T47D (cell line): ENCODE results near the gene DLX1.

Source experiments
- DNase-seq, 2 experiments: peaks; one replicate each; pipeline versions ENCODE4 v3.0.0 to v3.0.0-alpha.2; 2011 to 2012; ENCODE audit warnings: low read depth in 1 of 2, low spot score in 1 of 2
- JUND ChIP-seq: IDR thresholded peaks from 2 replicates; pipeline ENCODE4 v1.6.1; 2012; ENCODE audit warnings: low read depth
- in situ Hi-C: cut with HindIII; loops from 2 replicates; pipeline ENCODE4 v1.10.0; 2016; ENCODE audit warnings: low sequenced_read_pairs, low pct_unique_long_range_greater_than_20kb

DLX1 gene

GRCh38 chr2:172084645-172085459 is 455 bp upstream of the DLX1 start:
- peak; percentile 91 to 95 for DNase-seq
- TF ChIP-seq JUND, result no peak
- in situ Hi-C loops, result no loop called here

DNA sequence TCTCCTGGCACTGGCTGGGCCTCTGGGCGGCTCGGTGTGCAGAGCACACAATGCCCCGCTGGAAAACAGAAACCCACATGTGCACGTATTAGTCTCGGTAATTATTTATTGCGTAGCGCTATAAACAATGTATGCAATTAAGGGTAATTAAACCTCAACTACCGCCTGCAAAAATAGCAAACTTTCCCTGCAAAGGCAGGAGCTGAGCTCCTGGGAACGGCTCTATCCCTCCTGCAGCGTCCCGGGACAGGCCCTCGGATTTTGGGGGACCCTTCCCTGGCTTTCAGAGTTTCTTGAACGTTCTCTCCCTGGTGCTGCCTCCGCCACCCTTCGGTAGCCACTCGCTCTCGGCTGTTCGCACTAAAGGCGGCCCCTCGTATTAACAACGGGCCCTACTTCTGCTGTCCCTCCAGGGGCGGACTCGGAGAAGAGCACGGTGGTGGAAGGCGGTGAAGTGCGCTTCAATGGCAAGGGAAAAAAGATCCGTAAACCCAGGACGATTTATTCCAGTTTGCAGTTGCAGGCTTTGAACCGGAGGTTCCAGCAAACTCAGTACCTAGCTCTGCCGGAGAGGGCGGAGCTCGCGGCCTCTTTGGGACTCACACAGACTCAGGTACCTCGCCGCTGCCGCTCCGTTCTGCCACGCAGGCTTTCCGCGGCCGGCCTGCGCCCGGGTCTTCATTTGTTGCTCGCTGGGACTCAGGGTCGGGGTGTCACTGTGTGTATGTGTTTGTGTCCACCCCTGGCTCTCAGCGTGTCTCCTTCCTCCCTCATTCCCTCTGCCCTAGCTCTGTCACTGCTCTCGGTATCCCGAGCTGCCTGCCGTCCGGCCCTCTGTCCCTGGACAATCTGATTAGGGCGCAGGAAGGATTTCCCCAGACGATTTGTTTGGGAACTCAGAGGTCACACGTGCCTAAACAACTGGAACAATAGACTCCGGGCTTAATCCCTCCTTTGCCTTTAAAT is 1.2 kb downstream of the DLX1 start:
- TF ChIP-seq JUND, result no peak
- peak in 1 of 2 experiments; percentile 74 for DNase-seq
- in situ Hi-C loops, result no loop called here

DNA sequence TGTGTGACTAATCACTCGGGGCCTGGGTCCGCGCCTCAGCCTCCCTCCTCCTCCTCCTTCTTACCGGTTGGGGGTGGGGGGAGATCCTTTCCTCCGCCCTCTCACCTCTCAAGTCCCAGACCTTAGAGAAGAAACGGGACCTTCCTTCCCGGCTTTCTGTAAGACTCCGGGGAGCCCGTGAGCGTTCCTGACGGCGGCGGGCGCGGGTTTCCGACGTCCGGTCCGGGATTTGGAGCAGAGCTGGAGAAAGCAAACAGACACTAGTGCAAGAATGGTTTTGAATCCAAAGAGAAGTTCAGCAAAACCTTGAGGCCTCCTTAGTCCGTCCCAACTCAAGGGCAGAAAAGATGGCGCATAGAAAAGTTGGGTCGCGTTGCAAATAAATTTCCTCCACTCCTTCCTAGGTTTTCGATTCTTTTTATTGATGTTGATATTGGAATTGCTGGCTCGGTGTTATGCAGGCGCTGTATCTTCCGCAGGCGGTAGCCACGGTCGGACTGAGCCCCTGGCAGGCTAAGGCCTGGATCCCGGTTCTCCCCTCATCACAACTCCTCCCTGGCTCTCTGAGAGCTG is 2.0 kb downstream of the DLX1 start:
- in situ Hi-C loops, result no loop called here
- TF ChIP-seq JUND, result no peak

DNA sequence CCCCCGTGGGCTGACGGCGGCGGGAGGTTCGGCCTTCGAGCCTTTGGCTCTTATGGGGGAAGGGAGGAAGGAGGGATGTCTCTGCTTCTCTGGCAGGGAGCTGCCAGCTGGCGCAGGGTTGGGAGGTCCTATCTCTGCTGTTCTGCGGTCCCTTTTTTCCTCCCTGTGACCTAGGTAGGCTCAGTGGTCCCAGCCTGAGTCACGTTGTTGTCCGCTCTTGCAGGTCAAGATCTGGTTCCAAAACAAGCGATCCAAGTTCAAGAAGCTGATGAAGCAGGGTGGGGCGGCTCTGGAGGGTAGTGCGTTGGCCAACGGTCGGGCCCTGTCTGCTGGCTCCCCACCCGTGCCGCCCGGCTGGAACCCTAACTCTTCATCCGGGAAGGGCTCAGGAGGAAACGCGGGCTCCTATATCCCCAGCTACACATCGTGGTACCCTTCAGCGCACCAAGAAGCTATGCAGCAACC is 2.5 kb downstream of the DLX1 start:
- no peak for DNase-seq
- in situ Hi-C loops, result no loop called here
- no peak for TF ChIP-seq JUND

More for the DNA sequence above, 2.0 kb downstream of the DLX1 start:
- no peak for DNase-seq

- no peak for TF ChIP-seq JUND
- in situ Hi-C loops, result no loop called here
- peak in 1 of 2 experiments; percentile 13 for DNase-seq
These were observed 3.1 kb downstream of the DLX1 start for GRCh38 chr2:172088245-172089004.

- DNase-seq, result no peak
- TF ChIP-seq JUND, result no peak
- in situ Hi-C loops, result no loop called here
These were observed 3.7 kb downstream of the DLX1 start for GRCh38 chr2:172089005-172089504.

DNA sequence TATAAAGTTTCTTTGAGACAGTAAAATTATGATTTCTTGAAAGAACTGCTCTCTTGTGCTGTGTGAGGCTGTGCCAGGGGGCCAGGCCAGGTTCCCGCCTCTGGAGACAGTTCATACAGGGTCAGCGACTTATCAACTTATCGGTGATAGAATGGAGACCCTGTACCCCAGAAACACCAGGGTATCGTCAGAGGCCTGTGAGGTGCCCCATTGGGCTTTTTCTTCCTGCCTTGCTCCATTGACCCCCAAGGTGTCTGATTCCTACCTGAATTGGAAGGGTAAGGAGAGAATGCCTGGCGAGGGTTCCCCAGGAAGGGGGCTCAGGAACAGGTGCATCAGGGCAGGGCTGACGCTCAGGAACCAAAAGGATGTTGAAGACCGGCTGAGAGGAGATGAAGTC is 4.3 kb downstream of the DLX1 start:
- no peak for TF ChIP-seq JUND
- no peak for DNase-seq
- in situ Hi-C loops, result no loop called here

DNA sequence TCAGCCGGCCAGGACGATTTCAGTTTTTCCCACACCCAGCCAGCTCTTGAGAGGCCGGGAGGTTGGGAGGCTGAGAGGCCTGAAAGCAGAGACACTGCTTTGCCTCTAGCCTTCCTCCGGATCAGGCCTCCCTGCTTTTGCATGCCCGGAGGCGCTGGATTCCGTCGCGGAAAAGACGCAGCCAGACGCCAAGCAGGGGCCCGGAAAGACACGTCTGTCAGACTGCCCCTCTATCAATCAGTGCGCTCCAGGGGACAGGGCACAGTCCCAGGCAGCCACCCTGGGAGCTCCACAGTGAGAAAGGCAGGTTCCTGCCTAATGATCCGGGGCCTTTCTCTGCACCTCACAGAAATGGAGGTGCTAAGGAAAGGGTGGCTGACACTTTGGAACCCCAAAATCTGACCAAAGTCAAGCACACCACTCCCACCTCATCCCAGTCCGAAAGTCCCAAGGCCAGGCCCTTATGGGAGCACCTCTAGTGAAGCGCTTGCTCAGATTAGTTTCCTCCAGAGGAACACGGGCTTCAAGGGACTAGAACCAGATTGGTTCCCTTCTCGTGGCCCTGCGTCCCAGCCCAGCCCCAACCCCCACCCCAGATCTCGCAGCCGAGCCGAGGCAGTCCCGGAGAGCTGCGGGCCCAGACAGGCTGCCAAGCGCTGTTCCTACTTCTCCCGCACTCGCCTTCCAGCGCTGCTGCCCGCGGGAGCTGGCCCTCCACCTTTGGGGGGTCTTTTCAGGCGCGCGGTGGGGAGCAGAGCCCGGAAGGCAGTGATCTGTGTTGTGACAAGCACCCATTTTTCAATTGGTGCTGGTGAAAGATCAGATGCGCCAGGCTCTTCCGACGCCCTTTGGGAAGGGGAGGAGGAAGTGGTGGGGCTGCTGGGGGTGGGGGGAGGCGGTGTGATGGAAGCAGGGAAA is 5.0 kb downstream of the DLX1 start:
- no peak for TF ChIP-seq JUND
- in situ Hi-C loops, result no loop called here
- DNase-seq, result no peak

DNA sequence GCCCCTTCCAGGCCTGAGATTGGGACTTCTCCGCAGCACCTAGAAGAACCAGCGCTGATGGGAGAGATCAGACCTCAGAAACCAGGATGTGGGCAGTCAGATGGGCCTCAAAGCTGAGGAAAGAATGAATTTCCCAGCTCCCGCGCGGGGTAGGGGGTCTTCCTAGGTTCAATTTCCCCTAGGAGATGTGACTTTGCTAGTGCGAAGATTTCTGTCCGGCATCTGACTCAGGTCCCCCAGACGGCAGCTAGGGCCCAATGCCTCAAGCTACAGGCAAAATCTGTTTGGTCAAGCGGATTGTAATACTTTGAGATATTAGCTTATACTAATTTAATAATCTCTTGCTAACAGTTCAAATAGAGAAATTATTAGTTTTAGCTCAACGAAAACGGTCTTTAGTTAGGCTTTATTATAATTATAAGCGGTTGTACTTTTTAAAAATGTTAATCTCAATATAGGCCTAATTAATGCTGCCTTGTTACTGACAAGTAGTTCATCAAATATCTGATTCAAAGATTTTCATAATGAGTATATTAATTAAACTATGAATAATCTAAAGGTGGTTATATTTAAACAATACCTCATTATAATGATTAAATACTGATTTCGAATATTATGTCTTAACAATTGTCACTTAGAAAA is 5.8 kb downstream of the DLX1 start:
- in situ Hi-C loops, result no loop called here
- TF ChIP-seq JUND, result no peak
- DNase-seq, result no peak

DNA sequence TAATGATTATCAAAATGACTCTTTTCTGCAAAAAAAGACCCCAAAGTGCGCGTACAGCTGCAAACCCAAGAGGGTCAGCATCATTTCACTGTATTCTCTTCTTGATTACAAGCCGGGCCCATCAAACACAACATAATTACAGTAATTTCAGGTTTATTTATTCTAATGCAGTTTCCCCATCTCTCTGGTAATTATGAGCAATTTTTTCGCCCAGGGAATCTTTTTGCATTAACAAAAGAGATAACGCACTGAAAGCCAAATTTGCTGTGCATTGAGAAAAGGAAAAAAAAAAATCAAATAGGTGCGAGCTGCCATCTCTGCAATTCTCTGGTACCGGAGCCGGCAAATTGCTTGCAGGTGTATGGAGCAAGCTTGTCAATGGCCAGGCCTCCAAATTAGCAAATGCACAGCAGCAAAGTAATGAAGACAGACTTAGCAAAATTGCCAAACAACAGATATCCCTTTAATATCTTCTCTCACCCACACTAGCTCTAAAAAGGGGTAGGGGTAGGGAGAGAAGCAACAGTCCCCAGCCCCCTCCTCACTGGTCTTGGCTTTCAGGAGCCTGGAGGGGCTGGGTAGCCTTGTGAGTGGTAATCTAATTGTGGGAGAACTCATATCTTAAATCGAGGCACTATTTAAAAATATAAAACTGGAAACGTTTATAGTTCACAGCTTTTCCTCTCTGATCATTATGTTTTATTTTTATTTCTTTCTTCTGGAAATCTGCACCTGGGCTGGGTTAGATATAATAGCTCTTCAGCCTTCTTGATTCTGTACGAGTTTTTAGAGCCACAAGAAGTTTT is 6.7 kb downstream of the DLX1 start:
- TF ChIP-seq JUND, result no peak
- no peak for DNase-seq
- in situ Hi-C loops, result no loop called here
